GM23248 (cell line): ENCODE data around the gene S100A7A. TPM values are rescaled to one million over a fixed set of nuclear protein-coding genes. Genes with fewer than 3 reads are reported as not detected.
"Not testable (repeated sequence)": the region's sequence is repeated elsewhere in the genome, so short reads cannot be mapped to it uniquely, and the experiment has no call there.

Source experiments
- DNase-seq: peaks from one replicate; pipeline ENCODE4 v3.0.0-alpha.2; 2015
- H2AFZ ChIP-seq: fragments of 200-600 bp; sonication (generic); 2 replicates; pipeline ENCODE4 v1.6.1; 2016; ENCODE audit warnings: antibody characterized with exemption
- H3F3A ChIP-seq: fragments of 200-600 bp; sonication (generic); 2 replicates; pipeline ENCODE4 v1.6.1; 2016; ENCODE audit warnings: mild to moderate bottlenecking, antibody characterized with exemption, mixed run types; ENCODE audit not compliant: insufficient read depth
- H3K27ac ChIP-seq: fragments of 200-600 bp; sonication (generic); 2 replicates; pipeline ENCODE4 v1.5.1; 2016; ENCODE audit warnings: mild to moderate bottlenecking
- H3K27me3 ChIP-seq: fragments of 200-600 bp; sonication (generic); replicated peaks from 2 replicates; pipeline ENCODE4 v1.6.1; 2016; ENCODE audit warnings: mild to moderate bottlenecking; ENCODE audit not compliant: insufficient read depth
- H3K36me3 ChIP-seq: fragments of 200-600 bp; sonication (generic); 2 replicates; pipeline ENCODE4 v1.6.1; 2016; ENCODE audit warnings: low read depth, mild to moderate bottlenecking
- H3K4me1 ChIP-seq: fragments of 200-600 bp; sonication (generic); 2 replicates; pipeline ENCODE4 v1.6.1; 2016; ENCODE audit warnings: mild to moderate bottlenecking; ENCODE audit not compliant: insufficient read depth
- H3K4me2 ChIP-seq: fragments of 200-600 bp; sonication (generic); one replicate; pipeline ENCODE4 v1.6.1; 2016; ENCODE audit warnings: mild to moderate bottlenecking; ENCODE audit not compliant: unreplicated experiment
- H3K4me3 ChIP-seq: fragments of 200-600 bp; sonication (generic); 2 replicates; pipeline ENCODE4 v1.5.1; 2016; ENCODE audit warnings: mild to moderate bottlenecking
- H3K79me2 ChIP-seq: fragments of 200-600 bp; sonication (generic); 2 replicates; pipeline ENCODE4 v1.6.1; 2016; ENCODE audit warnings: mild to moderate bottlenecking; ENCODE audit not compliant: insufficient read depth
- H3K9ac ChIP-seq: fragments of 200-600 bp; sonication (generic); 2 replicates; pipeline ENCODE4 v1.6.1; 2016; ENCODE audit warnings: mild to moderate bottlenecking
- H3K9me2 ChIP-seq: fragments of 200-600 bp; sonication (generic); 2 replicates; pipeline ENCODE4 v1.6.1; 2016; ENCODE audit warnings: mixed run types, mild to moderate bottlenecking, moderate library complexity; ENCODE audit not compliant: insufficient read depth
- H3K9me3 ChIP-seq: fragments of 200-600 bp; sonication (generic); one replicate; pipeline ENCODE4 v1.6.1; 2017; ENCODE audit warnings: low read depth
- H4K20me1 ChIP-seq: fragments of 200-600 bp; sonication (generic); 2 replicates; pipeline ENCODE4 v1.6.0; 2016; ENCODE audit not compliant: insufficient read depth
- EZH2 ChIP-seq: fragments of 200-600 bp; sonication (generic); IDR thresholded peaks from 2 replicates; pipeline ENCODE4 v1.6.1; 2018; ENCODE audit warnings: antibody characterized with exemption, mild to moderate bottlenecking; ENCODE audit not compliant: insufficient read depth, poor library complexity, severe bottlenecking
- EZH2phosphoT487 ChIP-seq: fragments of 200-600 bp; sonication (generic); IDR thresholded peaks from 2 replicates; pipeline ENCODE4 v1.6.1; 2018; ENCODE audit warnings: antibody characterized with exemption, moderate library complexity, mild to moderate bottlenecking, low read depth; ENCODE audit not compliant: insufficient read depth
- WGBS, 2 experiments: methylation state at CpG; one replicate each; pipeline ENCODE4 v1.1.6; 2015 to 2017; ENCODE audit warnings: low lambda C conversion rate in 2 of 2, low coverage in 1 of 2; ENCODE audit errors: missing lambda C conversion rate in 2 of 2; 5-methylcytosine and 5-hydroxymethylcytosine counted together
- in situ Hi-C: fragments of 300-500 bp; cut with MboI; formaldehyde crosslinking; loops from 2 replicates; pipeline ENCODE4 v1.15.0; 2020
- polyA plus RNA-seq: library from polyadenylated mRNA; unstranded; fragments of >200 nt; fragmentation: Nextera tagmentation; extraction: Ambion mirVana; gene quantifications from 2 replicates; pipeline ENCODE4 v1.2.1, GENCODE V29; 2016
- total RNA-seq: library from RNA; depleted of rRNA; stranded (reverse); fragments of >200 nt; shearing (Covaris generic); gene quantifications from 2 replicates; pipeline ENCODE4 v1.2.3, GENCODE V29; 2014

S100A7A gene
- total and polyA plus RNA-seq, 2 experiments from 2014 or later, result not detected

DNA sequence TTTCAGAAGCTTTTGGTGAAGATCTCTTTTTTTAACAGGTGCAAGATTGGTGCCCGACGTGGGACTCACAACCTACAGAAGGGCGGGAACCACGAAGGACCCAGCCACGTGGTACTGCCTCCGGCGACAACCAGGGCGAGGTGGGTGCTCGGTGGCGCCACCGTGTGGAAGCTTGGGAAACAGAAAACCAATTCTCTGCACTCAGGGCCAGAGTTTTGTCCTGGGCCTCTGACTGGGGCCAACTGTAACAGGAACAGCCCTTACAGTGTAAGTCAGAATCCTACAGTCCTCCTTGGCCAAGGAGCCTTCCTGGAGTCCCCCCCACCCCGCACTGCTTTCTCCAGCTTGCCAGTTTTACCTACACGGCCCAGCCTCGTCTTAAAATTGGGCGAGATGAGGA, 11.6 kb upstream of the S100A7A start:
- in situ Hi-C loops, result no loop called here
- peak; percentile 28 for DNase-seq
- Histone ChIP-seq H3K4me3 (no peak overlapping the region), H3K27ac (no peak overlapping the region), H3K36me3 (no peaks in the 10 kb centered on the region), H2AFZ (no peak overlapping the region), H3F3A (no peaks in the 10 kb centered on the region), H4K20me1 (no peaks in the 10 kb centered on the region), H3K4me2 (no peak overlapping the region), H3K9ac (no peak overlapping the region), H3K9me3 (no peaks in the 10 kb centered on the region), H3K79me2 (no peaks in the 10 kb centered on the region), H3K4me1 (no peaks in the 10 kb centered on the region), H3K9me2 (no peaks in the 10 kb centered on the region), H3K27me3 (peaks cover 15% of the 10 kb centered on the region)
- 36 to 38% methylated on average over 15 of the region's 15 CpGs for WGBS, 2 experiments
- TF ChIP-seq EZH2 (no peak), EZH2phosphoT487 (no peak)

GRCh38 chr1:153405825-153406599, 10.3 kb upstream of the S100A7A start:
- DNase-seq, H3K9me2 ChIP-seq, H2AFZ ChIP-seq, H3K9ac ChIP-seq, in situ Hi-C loops, H3K27ac ChIP-seq, H3K79me2 ChIP-seq, H3K4me2 ChIP-seq, H3F3A ChIP-seq, H3K9me3 ChIP-seq, H3K36me3 ChIP-seq, H3K4me1 ChIP-seq, H3K4me3 ChIP-seq, H4K20me1 ChIP-seq: not testable (repeated sequence)
- H3K27me3 ChIP-seq, result peaks cover 15% of the 10 kb centered on the region
- 17 to 23% methylated on average over 6 of the region's 6 CpGs for WGBS, 2 experiments

- H3K9ac ChIP-seq, H3K4me3 ChIP-seq, DNase-seq, in situ Hi-C loops, H3K36me3 ChIP-seq, H3K27me3 ChIP-seq, H3K4me1 ChIP-seq, H3F3A ChIP-seq, H3K79me2 ChIP-seq, H3K9me3 ChIP-seq, H2AFZ ChIP-seq, H3K4me2 ChIP-seq, H4K20me1 ChIP-seq, H3K27ac ChIP-seq, H3K9me2 ChIP-seq: not testable (repeated sequence)
- WGBS, 2 experiments, result 39 to 43% methylated on average over 11 of the region's 11 CpGs
These were observed 9.0 kb upstream of the S100A7A start for GRCh38 chr1:153407274-153407673.

DNA sequence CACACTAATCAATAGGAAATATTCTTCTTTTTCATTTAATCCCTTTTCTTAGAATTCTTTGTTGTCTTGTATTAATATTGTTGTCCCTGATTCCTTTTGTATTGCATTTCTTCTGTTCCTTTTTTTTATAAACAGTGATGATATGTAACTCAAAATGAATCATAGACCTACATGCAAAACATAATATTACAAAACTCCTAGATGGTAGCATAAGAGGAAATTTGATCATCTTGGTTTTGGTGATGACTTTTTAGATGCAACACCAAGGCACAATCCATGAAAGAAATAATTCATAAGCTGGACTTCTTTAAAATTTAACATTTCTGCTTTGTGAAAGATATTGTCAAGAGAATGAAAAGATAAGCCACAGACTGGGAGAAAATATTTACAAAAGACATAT, 2.4 kb upstream of the S100A7A start:
- H4K20me1 ChIP-seq, H3K4me1 ChIP-seq, H3K4me3 ChIP-seq, H2AFZ ChIP-seq, H3K9me3 ChIP-seq, H3K4me2 ChIP-seq, H3K36me3 ChIP-seq, in situ Hi-C loops, H3K27ac ChIP-seq, H3F3A ChIP-seq, H3K27me3 ChIP-seq, H3K79me2 ChIP-seq, H3K9ac ChIP-seq, DNase-seq, H3K9me2 ChIP-seq: not testable (repeated sequence)

DNA sequence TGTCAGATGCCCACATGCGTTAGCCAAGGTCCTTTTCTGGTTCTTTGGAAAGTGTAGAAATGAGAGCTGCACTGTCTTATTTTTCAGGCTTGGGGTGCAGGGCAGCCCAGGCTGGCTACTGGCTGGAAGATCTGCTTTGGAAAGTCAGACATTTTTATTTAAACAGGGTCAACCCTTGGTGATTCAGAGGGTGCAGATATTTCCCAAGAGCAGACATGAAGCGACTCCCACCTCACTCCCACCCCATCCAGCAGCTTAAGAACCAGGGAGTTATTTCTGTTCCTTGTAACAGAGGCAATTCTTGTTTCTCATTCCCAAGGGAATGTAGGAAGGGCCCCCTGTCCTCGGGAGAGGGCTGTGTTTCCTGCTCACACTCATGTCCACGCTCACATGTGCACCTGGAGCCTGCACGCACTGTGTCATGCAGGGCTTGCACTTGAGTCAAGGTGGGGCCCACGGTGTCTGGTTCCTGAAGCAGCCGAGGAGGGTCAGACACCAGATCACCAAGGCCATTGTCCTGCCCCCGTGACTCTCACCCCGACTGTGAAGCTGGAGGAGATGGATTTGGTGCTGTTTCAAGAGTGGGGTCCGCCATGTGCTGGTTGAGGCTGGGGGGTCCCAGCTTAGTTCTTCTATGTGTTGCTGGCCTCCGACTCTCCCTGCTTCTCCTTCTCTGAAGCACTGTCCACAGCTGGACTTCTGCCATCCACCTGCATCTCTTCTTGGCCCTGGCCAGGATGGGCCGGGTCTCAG, 992 bp downstream of the S100A7A start:
- H3K36me3 ChIP-seq, result no peaks in the 10 kb centered on the region
- in situ Hi-C loops, result no loop called here
- no peak overlapping the region for H3K4me2 ChIP-seq
- no peaks in the 10 kb centered on the region for H3K9me2 ChIP-seq
- H3K27me3 ChIP-seq, result no peaks in the 10 kb centered on the region
- no peak overlapping the region for H3K4me3 ChIP-seq
- H4K20me1 ChIP-seq, result no peaks in the 10 kb centered on the region
- 25 to 26% methylated on average over 12 of the region's 12 CpGs for WGBS, 2 experiments
- H3K79me2 ChIP-seq, result no peaks in the 10 kb centered on the region
- H2AFZ ChIP-seq, result no peak overlapping the region
- TF ChIP-seq EZH2 (no peak), EZH2phosphoT487 (no peak)
- no peak overlapping the region for H3K27ac ChIP-seq
- no peaks in the 10 kb centered on the region for H3K9me3 ChIP-seq
- no peaks in the 10 kb centered on the region for H3F3A ChIP-seq
- DNase-seq, result no peak
- H3K9ac ChIP-seq, result no peak overlapping the region
- H3K4me1 ChIP-seq, result no peaks in the 10 kb centered on the region

- H3K9me3 ChIP-seq, H3K9ac ChIP-seq, H4K20me1 ChIP-seq, H3K27ac ChIP-seq, H3K4me1 ChIP-seq, in situ Hi-C loops, H3F3A ChIP-seq, H3K4me3 ChIP-seq, H3K27me3 ChIP-seq, H3K79me2 ChIP-seq, H2AFZ ChIP-seq, H3K9me2 ChIP-seq, H3K4me2 ChIP-seq, H3K36me3 ChIP-seq, DNase-seq: not testable (repeated sequence)
- WGBS, 2 experiments, result 19 to 23% methylated on average over 7 of the region's 7 CpGs
These were observed 2.6 kb downstream of the S100A7A start for GRCh38 chr1:153418758-153419435.

- H3K27ac ChIP-seq, H2AFZ ChIP-seq, H3K27me3 ChIP-seq, H3K4me1 ChIP-seq, H4K20me1 ChIP-seq, in situ Hi-C loops, H3K9ac ChIP-seq, H3K4me3 ChIP-seq, DNase-seq, H3K9me2 ChIP-seq, H3K36me3 ChIP-seq, H3K4me2 ChIP-seq, H3K79me2 ChIP-seq, H3K9me3 ChIP-seq, H3F3A ChIP-seq: not testable (repeated sequence)
- 11 to 14% methylated on average over 2 of the region's 2 CpGs for WGBS, 2 experiments
These were observed 3.1 kb downstream of the S100A7A start for GRCh38 chr1:153419436-153419793.
